ENCODE results near the gene ZAP70.

The ZAP70 gene

GRCh38 chr2:97718051-97718882 is 4.9 kb downstream of the ZAP70 start:
- DNase-seq, result peak; percentile 69

- DNase-seq, result no peak
These were observed 5.6 kb downstream of the ZAP70 start for GRCh38 chr2:97718942-97719341.

GRCh38 chr2:97719362-97720155 is 6.2 kb downstream of the ZAP70 start:
- no peak for DNase-seq

GRCh38 chr2:97720746-97721145 is 7.4 kb downstream of the ZAP70 start:
- DNase-seq, result no peak

GRCh38 chr2:97722227-97722626 is 8.9 kb downstream of the ZAP70 start:
- DNase-seq, result no peak

GRCh38 chr2:97723156-97724072 is 10.0 kb downstream of the ZAP70 start:
- DNase-seq, result no peak

GRCh38 chr2:97724073-97724410 is 10.7 kb downstream of the ZAP70 start:
- no peak for DNase-seq

- DNase-seq, result no peak
These were observed 11.1 kb downstream of the ZAP70 start for GRCh38 chr2:97724501-97724900.

GRCh38 chr2:97724946-97725688 is 11.7 kb downstream of the ZAP70 start:
- DNase-seq, result no peak

GRCh38 chr2:97726261-97727064 is 13.1 kb downstream of the ZAP70 start:
- DNase-seq, result no peak

GRCh38 chr2:97727296-97727695 is 13.9 kb downstream of the ZAP70 start:
- no peak for DNase-seq

- DNase-seq, result no peak
These were observed 14.8 kb downstream of the ZAP70 start for GRCh38 chr2:97728091-97728731.

GRCh38 chr2:97730245-97730644 is 16.9 kb downstream of the ZAP70 start:
- no peak for DNase-seq

GRCh38 chr2:97731274-97732020 is 18.1 kb downstream of the ZAP70 start:
- no peak for DNase-seq

GRCh38 chr2:97732436-97733340 is 19.3 kb downstream of the ZAP70 start:
- DNase-seq, result no peak

GRCh38 chr2:97733341-97734035 is 20.1 kb downstream of the ZAP70 start:
- no peak for DNase-seq

- no peak for DNase-seq
These were observed 21.0 kb downstream of the ZAP70 start for GRCh38 chr2:97734061-97735051.
